ENCODE data around the gene LYRM2. TPM values are rescaled to one million over a fixed set of nuclear protein-coding genes. Genes with fewer than 3 reads are reported as not detected.
A peak's percentile ranks its signal among the peaks of the same experiment; 100 is the strongest.

The LYRM2 gene
- total RNA-seq, 1 donor from 2014 or later = 34.4 TPM

DNA sequence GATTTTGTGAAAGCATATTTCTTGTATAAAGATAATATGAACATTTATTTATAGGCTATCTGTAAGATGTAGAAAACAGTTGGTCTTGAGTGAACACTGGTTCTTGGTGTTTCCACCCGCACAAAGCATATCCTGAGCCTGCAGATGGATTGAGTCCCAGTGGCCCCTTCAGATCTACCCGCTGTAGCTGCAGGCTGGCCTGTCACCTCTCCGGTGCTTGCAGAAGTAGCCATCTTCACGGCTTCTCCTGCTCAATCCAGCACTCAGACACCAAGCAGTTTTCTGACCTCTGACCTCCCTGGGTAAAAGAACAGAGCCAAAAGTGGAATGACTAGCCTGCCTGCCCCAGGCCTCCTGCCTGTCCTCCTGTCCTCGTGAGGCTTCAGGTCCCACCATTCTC is 22.7 kb downstream of the LYRM2 start:
- DNase-seq (ENCODE audit: extremely low spot score, unreplicated experiment) = peak; percentile 60
- no peaks in the 10 kb centered on the region for H3K36me3 Mint-ChIP-seq (ENCODE audit: unreplicated experiment)
- TF ChIP-seq, protein P1, sequence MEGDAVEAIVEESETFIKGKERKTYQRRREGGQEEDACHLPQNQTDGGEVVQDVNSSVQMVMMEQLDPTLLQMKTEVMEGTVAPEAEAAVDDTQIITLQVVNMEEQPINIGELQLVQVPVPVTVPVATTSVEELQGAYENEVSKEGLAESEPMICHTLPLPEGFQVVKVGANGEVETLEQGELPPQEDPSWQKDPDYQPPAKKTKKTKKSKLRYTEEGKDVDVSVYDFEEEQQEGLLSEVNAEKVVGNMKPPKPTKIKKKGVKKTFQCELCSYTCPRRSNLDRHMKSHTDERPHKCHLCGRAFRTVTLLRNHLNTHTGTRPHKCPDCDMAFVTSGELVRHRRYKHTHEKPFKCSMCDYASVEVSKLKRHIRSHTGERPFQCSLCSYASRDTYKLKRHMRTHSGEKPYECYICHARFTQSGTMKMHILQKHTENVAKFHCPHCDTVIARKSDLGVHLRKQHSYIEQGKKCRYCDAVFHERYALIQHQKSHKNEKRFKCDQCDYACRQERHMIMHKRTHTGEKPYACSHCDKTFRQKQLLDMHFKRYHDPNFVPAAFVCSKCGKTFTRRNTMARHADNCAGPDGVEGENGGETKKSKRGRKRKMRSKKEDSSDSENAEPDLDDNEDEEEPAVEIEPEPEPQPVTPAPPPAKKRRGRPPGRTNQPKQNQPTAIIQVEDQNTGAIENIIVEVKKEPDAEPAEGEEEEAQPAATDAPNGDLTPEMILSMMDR (IDR thresholded peaks at IDR 0.05) = no peak
- H3K27me3 Mint-ChIP-seq (ENCODE audit: unreplicated experiment) = no peaks in the 10 kb centered on the region
- no peaks in the 10 kb centered on the region for H3K4me1 Mint-ChIP-seq (ENCODE audit: unreplicated experiment)
- no peak overlapping the region for H3K27ac Mint-ChIP-seq (ENCODE audit: unreplicated experiment)
- no peaks in the 10 kb centered on the region for H3K9me3 Mint-ChIP-seq (ENCODE audit: unreplicated experiment)
- H3K4me3 Mint-ChIP-seq (ENCODE audit: unreplicated experiment) = no peak overlapping the region

DNA sequence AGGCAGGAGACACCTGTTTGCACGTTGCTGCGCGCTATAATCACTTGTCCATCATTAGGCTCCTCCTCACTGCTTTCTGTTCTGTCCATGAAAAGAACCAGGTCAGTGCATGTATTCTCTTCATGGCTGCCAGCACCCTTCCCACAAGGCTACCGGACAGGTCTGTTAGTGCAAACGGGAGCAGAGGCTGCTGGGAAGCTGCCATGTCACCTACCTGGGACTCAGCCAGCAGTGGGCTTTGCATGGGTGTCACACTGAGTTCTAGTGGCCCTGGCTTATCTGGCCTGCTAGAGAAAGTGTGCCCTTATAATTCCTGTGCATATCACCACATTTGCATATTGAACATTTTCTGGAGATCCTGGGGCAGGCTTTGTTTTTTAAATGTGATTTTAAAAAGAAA is 24.8 kb downstream of the LYRM2 start:
- no peaks in the 10 kb centered on the region for H3K36me3 Mint-ChIP-seq (ENCODE audit: unreplicated experiment)
- H3K27me3 Mint-ChIP-seq (ENCODE audit: unreplicated experiment) = no peaks in the 10 kb centered on the region
- H3K4me1 Mint-ChIP-seq (ENCODE audit: unreplicated experiment) = no peaks in the 10 kb centered on the region
- no peak overlapping the region for H3K4me3 Mint-ChIP-seq (ENCODE audit: unreplicated experiment)
- no peak for DNase-seq (ENCODE audit: extremely low spot score, unreplicated experiment)
- TF ChIP-seq, protein P1 (IDR thresholded peaks at IDR 0.05) = no peak
- no peak overlapping the region for H3K27ac Mint-ChIP-seq (ENCODE audit: unreplicated experiment)
- H3K9me3 Mint-ChIP-seq (ENCODE audit: unreplicated experiment) = no peaks in the 10 kb centered on the region

DNA sequence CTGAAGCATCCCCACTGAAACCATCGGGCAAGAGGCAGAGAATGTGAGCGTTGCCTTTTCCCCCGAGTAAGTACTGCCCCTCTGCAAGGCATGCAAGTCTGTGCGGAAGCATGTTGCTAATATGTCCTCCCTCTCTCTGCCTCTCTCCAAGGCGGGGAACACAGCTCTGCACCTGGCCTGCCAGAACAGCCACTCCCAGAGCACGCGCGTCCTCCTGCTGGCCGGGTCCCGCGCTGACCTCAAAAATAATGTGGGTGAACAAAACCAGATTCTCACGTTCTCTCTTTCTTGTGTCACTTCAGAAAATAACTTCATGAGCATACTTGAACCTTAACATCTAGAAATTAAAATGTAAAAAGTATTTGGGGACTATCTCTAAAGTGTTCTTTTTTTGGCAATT is 26.4 kb downstream of the LYRM2 start:
- DNase-seq (ENCODE audit: extremely low spot score, unreplicated experiment) = no peak
- Mint-ChIP-seq H3K36me3 (ENCODE audit: unreplicated experiment) (no peaks in the 10 kb centered on the region), H3K27ac (ENCODE audit: unreplicated experiment) (no peak overlapping the region), H3K9me3 (ENCODE audit: unreplicated experiment) (no peaks in the 10 kb centered on the region), H3K27me3 (ENCODE audit: unreplicated experiment) (no peaks in the 10 kb centered on the region), H3K4me3 (ENCODE audit: unreplicated experiment) (no peak overlapping the region), H3K4me1 (ENCODE audit: unreplicated experiment) (no peaks in the 10 kb centered on the region)
- TF ChIP-seq, protein P1 (IDR thresholded peaks at IDR 0.05) = no peak

DNA sequence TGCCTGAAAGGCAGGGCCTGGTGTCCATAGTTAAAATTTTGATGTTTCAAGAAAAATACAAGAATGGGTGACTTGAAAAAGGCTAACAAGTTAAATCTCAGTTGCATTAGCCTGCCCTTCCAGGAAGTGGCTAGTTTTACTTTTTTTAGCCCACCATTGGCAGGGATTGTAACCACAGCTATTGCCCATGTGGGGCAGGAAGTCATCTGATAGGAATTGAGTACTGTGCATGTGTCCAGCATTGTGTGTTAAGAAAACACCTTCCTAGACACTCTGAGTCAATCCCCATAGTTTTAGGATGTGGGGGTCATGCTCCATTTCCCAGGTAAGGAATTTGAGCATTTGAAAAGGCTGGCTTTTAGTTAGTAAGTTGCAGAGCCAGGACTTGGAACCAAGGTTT is 26.9 kb downstream of the LYRM2 start:
- no peaks in the 10 kb centered on the region for H3K36me3 Mint-ChIP-seq (ENCODE audit: unreplicated experiment)
- H3K4me1 Mint-ChIP-seq (ENCODE audit: unreplicated experiment) = no peaks in the 10 kb centered on the region
- H3K9me3 Mint-ChIP-seq (ENCODE audit: unreplicated experiment) = no peaks in the 10 kb centered on the region
- DNase-seq (ENCODE audit: extremely low spot score, unreplicated experiment) = no peak
- TF ChIP-seq, protein P1 (IDR thresholded peaks at IDR 0.05) = no peak
- H3K27ac Mint-ChIP-seq (ENCODE audit: unreplicated experiment) = no peak overlapping the region
- no peaks in the 10 kb centered on the region for H3K27me3 Mint-ChIP-seq (ENCODE audit: unreplicated experiment)
- H3K4me3 Mint-ChIP-seq (ENCODE audit: unreplicated experiment) = no peak overlapping the region

DNA sequence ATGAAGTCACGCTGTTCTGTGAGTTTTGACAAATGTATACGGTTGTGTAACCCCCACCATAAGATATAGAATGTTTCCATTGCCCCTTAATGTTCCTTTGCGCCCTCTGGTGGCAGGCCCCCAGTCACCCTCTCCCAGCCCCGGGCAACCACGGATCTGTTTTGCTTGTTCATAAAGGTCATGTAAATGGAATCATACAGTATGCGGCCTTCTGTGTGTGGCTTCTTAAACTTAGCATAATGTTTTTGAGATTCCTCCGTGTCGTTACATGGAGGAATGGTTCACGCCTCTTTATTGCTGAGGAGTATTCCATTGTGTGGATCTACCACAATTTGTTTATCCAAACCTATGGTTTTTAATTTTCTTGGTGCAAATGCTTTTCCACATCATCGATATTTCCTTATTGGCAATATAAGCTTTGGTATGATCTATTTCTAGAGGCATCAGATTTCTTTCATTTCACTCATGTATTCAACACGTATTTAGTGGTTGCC is 28.4 kb downstream of the LYRM2 start:
- H3K27ac Mint-ChIP-seq (ENCODE audit: unreplicated experiment) = no peak overlapping the region
- H3K36me3 Mint-ChIP-seq (ENCODE audit: unreplicated experiment) = no peaks in the 10 kb centered on the region
- no peak for DNase-seq (ENCODE audit: extremely low spot score, unreplicated experiment)
- no peak overlapping the region for H3K4me3 Mint-ChIP-seq (ENCODE audit: unreplicated experiment)
- no peaks in the 10 kb centered on the region for H3K27me3 Mint-ChIP-seq (ENCODE audit: unreplicated experiment)
- H3K9me3 Mint-ChIP-seq (ENCODE audit: unreplicated experiment) = no peaks in the 10 kb centered on the region
- TF ChIP-seq, protein P1 (IDR thresholded peaks at IDR 0.05) = peak; percentile 72
- H3K4me1 Mint-ChIP-seq (ENCODE audit: unreplicated experiment) = no peaks in the 10 kb centered on the region

Data from osteocyte (in vitro differentiated cells).